CD14-positive monocyte (primary cell): ENCODE results near the gene LSM14B. TPM values are rescaled to one million over a fixed set of nuclear protein-coding genes. Genes with fewer than 3 reads are reported as not detected.
"Not testable (repeated sequence)": the region's sequence is repeated elsewhere in the genome, so short reads cannot be mapped to it uniquely, and the experiment has no call there.

Source experiments
- DNase-seq, 3 donors: peaks; one replicate each; pipeline ENCODE4 v3.0.0-alpha.2; 2011 to 2022
- H2AFZ ChIP-seq: 2 replicates; pipeline ENCODE4 v1.6.0; 2012; ENCODE audit warnings: mild to moderate bottlenecking, low read depth, low read length, inconsistent platforms; ENCODE audit not compliant: insufficient read depth, poor library complexity, severe bottlenecking
- H3K27ac ChIP-seq, 2 donors: 1 replicate in 1 of 2; 2 replicates in 1 of 2; pipeline ENCODE4 v1.5.1; 2012 to 2013; ENCODE audit warnings: low read length in 2 of 2, control low read depth in 1 of 2, inconsistent platforms in 1 of 2, low read depth in 1 of 2, mild to moderate bottlenecking in 1 of 2
- H3K27me3 ChIP-seq, 2 donors: one replicate each; pipeline versions ENCODE4 v1.6.0 to v1.6.1; 2011 to 2013; ENCODE audit warnings: low read length in 2 of 2; ENCODE audit not compliant: control insufficient read depth in 2 of 2, insufficient read depth in 2 of 2
- H3K36me3 ChIP-seq, 2 donors: replicated peaks in 1 of 2; 1 replicate in 1 of 2; 2 replicates in 1 of 2; pipeline versions ENCODE4 v1.5.1 to v1.6.1; 2012 to 2013; ENCODE audit warnings: low read length in 2 of 2, control low read depth in 1 of 2, inconsistent platforms in 1 of 2, mild to moderate bottlenecking in 1 of 2; ENCODE audit not compliant: insufficient read depth in 2 of 2, control insufficient read depth in 1 of 2
- H3K4me1 ChIP-seq, 2 donors: 1 replicate in 1 of 2; 2 replicates in 1 of 2; pipeline versions ENCODE4 v1.5.1 to v1.6.1; 2012 to 2013; ENCODE audit warnings: low read length in 2 of 2, control low read depth in 1 of 2, inconsistent platforms in 1 of 2, mild to moderate bottlenecking in 1 of 2, moderate library complexity in 1 of 2; ENCODE audit not compliant: insufficient read depth in 2 of 2, control insufficient read depth in 1 of 2
- H3K4me2 ChIP-seq: replicated peaks from 2 replicates; pipeline ENCODE3; 2012; ENCODE audit warnings: low read length, moderate library complexity, mild to moderate bottlenecking; ENCODE audit not compliant: poor library complexity, severe bottlenecking; ENCODE audit errors: extremely low read depth
- H3K4me3 ChIP-seq, 3 experiments: fragments of 200-600 bp in 1 of 3; sonication (generic) in 1 of 3; replicated peaks in 1 of 3; 1 replicate in 2 of 3; 2 replicates in 1 of 3; pipeline ENCODE4 v1.5.1; 2011 to 2013; ENCODE audit warnings: low read length in 3 of 3, mild to moderate bottlenecking in 3 of 3, control low read depth in 2 of 3, low read depth in 2 of 3, inconsistent platforms in 1 of 3, moderate library complexity in 1 of 3
- H3K79me2 ChIP-seq: 2 replicates; pipeline ENCODE4 v1.6.0; 2012; ENCODE audit warnings: mild to moderate bottlenecking, control low read depth, inconsistent platforms, low read length, moderate library complexity; ENCODE audit not compliant: insufficient read depth
- H3K9ac ChIP-seq: 2 replicates; pipeline ENCODE4 v1.6.0; 2017; ENCODE audit warnings: low read length, mild to moderate bottlenecking; ENCODE audit not compliant: insufficient read depth, poor library complexity, severe bottlenecking
- H3K9me3 ChIP-seq, 2 donors: replicated peaks in 1 of 2; 1 replicate in 1 of 2; 2 replicates in 1 of 2; pipeline versions ENCODE4 v1.5.1 to v1.6.1; 2012 to 2013; ENCODE audit warnings: low read length in 2 of 2, control low read depth in 1 of 2; ENCODE audit not compliant: control insufficient read depth in 1 of 2, insufficient read depth in 1 of 2
- H4K20me1 ChIP-seq: 2 replicates; pipeline ENCODE4 v1.6.0; 2012; ENCODE audit warnings: mild to moderate bottlenecking, low read length, control low read depth, moderate library complexity; ENCODE audit not compliant: insufficient read depth
- H3K27ac Mint-ChIP-seq, 7 donors: one replicate each; pipeline ENCODE4 v1.8.0; 2020; ENCODE audit warnings: mild to moderate bottlenecking in 7 of 7, mixed read lengths in 7 of 7, moderate library complexity in 6 of 7, inconsistent platforms in 2 of 7
- H3K27me3 Mint-ChIP-seq, 3 donors: one replicate each; pipeline ENCODE4 v1.8.0; 2021 to 2022; ENCODE audit warnings: low read depth in 3 of 3, mild to moderate bottlenecking in 3 of 3, mixed read lengths in 3 of 3, moderate library complexity in 3 of 3, inconsistent platforms in 1 of 3
- H3K36me3 Mint-ChIP-seq, 2 donors: one replicate each; pipeline ENCODE4 v1.8.0; 2020; ENCODE audit warnings: mixed read lengths in 2 of 2, inconsistent platforms in 1 of 2, mild to moderate bottlenecking in 1 of 2
- H3K4me1 Mint-ChIP-seq: one replicate; pipeline ENCODE4 v1.8.0; 2020; ENCODE audit warnings: mild to moderate bottlenecking, mixed read lengths
- H3K4me3 Mint-ChIP-seq, 2 donors: one replicate each; pipeline ENCODE4 v1.8.0; 2020; ENCODE audit warnings: mild to moderate bottlenecking in 2 of 2, mixed read lengths in 2 of 2, moderate library complexity in 1 of 2
- H3K9me3 Mint-ChIP-seq, 7 donors: one replicate each; pipeline ENCODE4 v1.8.0; 2020 to 2022; ENCODE audit warnings: mixed read lengths in 7 of 7, mild to moderate bottlenecking in 6 of 7, moderate library complexity in 6 of 7, inconsistent platforms in 2 of 7
- WGBS: methylation state at CpG from one replicate; pipeline ENCODE4 v1.1.5; 2013; ENCODE audit warnings: missing lambda C conversion rate; ENCODE audit not compliant: insufficient coverage; 5-methylcytosine and 5-hydroxymethylcytosine counted together
- intact Hi-C, 2 donors: fragments of 100-400 bp; cut with micrococcal nuclease; formaldehyde crosslinking; loops; one replicate each; pipeline versions ENCODE4 v1.15.0 to v1.15.1; 2023
- polyA plus RNA-seq, 3 donors: library from polyadenylated mRNA; depleted of rRNA in 1 of 3; unstranded in 2 of 3; stranded (reverse) in 1 of 3; fragments of 300-500 nt in 2 of 3; fragments of >200 nt in 1 of 3; fragmentation: Illumina TruSeq in 2 of 3; gene quantifications; 1 replicate in 2 of 3; 2 replicates in 1 of 3; pipeline ENCODE4 v1.2.3, GENCODE V29; 2012 to 2021
- TF ChIP-seq, protein P1 (sequence below): fragments of 200-600 bp; IDR thresholded peaks from one replicate; pipeline ENCODE4 v1.8.0; 2022; ENCODE audit warnings: antibody characterized with exemption, mild to moderate bottlenecking

Gene LSM14B
- polyA plus RNA-seq, 3 donors, result 1.0 to 33.5 (median 1.4) TPM

DNA sequence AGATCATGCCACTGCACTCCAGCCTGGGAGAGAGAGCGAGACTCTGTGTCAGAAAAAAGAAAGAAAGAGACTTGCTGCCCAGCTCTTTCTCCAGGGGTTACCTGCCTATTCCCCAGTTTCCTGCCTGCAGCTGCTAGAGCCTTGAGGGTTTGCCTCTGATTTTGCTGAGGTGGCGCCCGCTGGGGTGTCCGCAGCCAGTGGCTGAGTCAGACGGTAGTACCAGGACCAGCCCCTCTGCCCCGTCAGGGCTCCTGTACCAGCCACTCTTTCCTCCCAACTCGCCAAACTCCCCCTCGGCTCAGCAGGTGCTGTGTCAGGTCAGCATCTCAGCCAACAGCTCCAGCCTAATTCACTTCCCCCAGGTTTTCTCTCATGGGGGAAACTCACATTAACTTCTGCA lies 7.4 kb upstream of the LSM14B start:
- Histone ChIP-seq H3K79me2 (no peaks in the 10 kb centered on the region), H3K9me3 (peaks cover 35 to 56% of the 10 kb centered on the region in 2 donors), H3K4me1 (no peaks in the 10 kb centered on the region), H3K4me3 (no peak overlapping the region), H3K27me3 (peaks cover 0 to 5% of the 10 kb centered on the region in 2 donors), H3K9ac (no peak overlapping the region), H3K4me2 (no peak overlapping the region), H2AFZ (no peak overlapping the region), H3K27ac (no peak overlapping the region), H4K20me1 (no peaks in the 10 kb centered on the region), H3K36me3 (no peaks in the 10 kb centered on the region)
- Mint-ChIP-seq H3K4me3 (no peak overlapping the region), H3K4me1 (no peaks in the 10 kb centered on the region), H3K27me3 (peaks cover 15 to 43% (median 20%) of the 10 kb centered on the region in 3 donors), H3K27ac (no peak overlapping the region), H3K9me3 (peaks cover 33 to 67% (median 61%) of the 10 kb centered on the region in 7 donors), H3K36me3 (no peaks in the 10 kb centered on the region)
- intact Hi-C loops, result no loop called here
- 55% methylated on average over 8 of the region's 8 CpGs for WGBS
- TF ChIP-seq, protein P1, sequence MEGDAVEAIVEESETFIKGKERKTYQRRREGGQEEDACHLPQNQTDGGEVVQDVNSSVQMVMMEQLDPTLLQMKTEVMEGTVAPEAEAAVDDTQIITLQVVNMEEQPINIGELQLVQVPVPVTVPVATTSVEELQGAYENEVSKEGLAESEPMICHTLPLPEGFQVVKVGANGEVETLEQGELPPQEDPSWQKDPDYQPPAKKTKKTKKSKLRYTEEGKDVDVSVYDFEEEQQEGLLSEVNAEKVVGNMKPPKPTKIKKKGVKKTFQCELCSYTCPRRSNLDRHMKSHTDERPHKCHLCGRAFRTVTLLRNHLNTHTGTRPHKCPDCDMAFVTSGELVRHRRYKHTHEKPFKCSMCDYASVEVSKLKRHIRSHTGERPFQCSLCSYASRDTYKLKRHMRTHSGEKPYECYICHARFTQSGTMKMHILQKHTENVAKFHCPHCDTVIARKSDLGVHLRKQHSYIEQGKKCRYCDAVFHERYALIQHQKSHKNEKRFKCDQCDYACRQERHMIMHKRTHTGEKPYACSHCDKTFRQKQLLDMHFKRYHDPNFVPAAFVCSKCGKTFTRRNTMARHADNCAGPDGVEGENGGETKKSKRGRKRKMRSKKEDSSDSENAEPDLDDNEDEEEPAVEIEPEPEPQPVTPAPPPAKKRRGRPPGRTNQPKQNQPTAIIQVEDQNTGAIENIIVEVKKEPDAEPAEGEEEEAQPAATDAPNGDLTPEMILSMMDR, result no peak
- no peak for DNase-seq

DNA sequence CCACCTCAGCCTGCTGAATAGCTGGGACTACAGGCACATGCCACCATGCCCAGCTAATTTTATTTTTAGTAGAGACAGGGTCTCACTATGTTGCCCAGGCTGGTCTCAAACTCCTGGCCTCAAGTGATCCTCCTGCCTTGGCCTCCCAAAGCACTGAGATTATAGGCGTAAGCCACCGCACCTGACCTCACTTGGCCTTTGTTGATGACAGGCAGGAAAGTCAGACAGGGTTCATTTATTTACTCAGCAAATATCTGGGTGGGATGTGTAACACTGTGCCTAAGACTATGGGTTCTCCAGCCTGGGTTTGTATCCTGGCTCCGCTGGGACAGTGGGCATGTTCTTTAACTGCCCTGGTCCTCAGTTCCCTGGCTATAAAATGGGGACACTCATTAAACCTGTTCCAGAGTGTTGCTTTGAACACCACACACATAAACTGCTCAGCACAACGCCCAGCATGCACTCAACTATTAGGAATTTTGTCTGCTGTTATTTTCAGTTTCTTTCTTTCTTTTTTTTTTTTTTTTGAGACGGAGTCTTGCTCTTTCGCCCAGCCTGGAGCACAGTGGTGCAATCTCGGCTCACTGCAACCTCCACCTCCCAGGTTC lies 6.4 kb upstream of the LSM14B start:
- H3K9me3 ChIP-seq, result peaks cover 26 to 46% of the 10 kb centered on the region in 2 donors

More for the DNA sequence above, 6.4 kb upstream of the LSM14B start:
- H3K4me3 ChIP-seq, H3K27ac ChIP-seq, H3K4me2 ChIP-seq, H4K20me1 ChIP-seq, intact Hi-C loops, H3K27me3 ChIP-seq, H3K36me3 ChIP-seq, H3K4me3 Mint-ChIP-seq, H3K9ac ChIP-seq, H3K4me1 ChIP-seq, H3K36me3 Mint-ChIP-seq, H2AFZ ChIP-seq, H3K27ac Mint-ChIP-seq, H3K79me2 ChIP-seq, DNase-seq, H3K4me1 Mint-ChIP-seq: not testable (repeated sequence)
- Mint-ChIP-seq H3K9me3 (peaks cover 25 to 57% (median 51%) of the 10 kb centered on the region in 7 donors), H3K27me3 (peaks cover 15 to 43% (median 23%) of the 10 kb centered on the region in 3 donors)
- 100% methylated on average over 3 of the region's 7 CpGs for WGBS
